HAP-1 (cell line): ENCODE results near the gene OSTM1.

Source experiments
- DNase-seq, 2 experiments: peaks; one replicate each; pipeline ENCODE4 v3.0.0-alpha.2; 2016 to 2020; ENCODE audit warnings: low spot score in 2 of 2
- H3K27me3 ChIP-seq: fragments of 250-450 bp; sonication (Bioruptor Pico); 2 replicates; pipeline ENCODE4 v1.5.1; 2020; ENCODE audit warnings: low read depth, mild to moderate bottlenecking, moderate library complexity
- H3K36me3 ChIP-seq: fragments of 250-450 bp; sonication (Bioruptor Pico); replicated peaks from 2 replicates; pipeline ENCODE4 v1.5.1; 2020; ENCODE audit warnings: mild to moderate bottlenecking
- H3K4me1 ChIP-seq: fragments of 250-450 bp; sonication (Bioruptor Pico); 2 replicates; pipeline ENCODE4 v1.5.1; 2020; ENCODE audit warnings: mild to moderate bottlenecking
- H3K4me3 ChIP-seq: fragments of 250-450 bp; sonication (Bioruptor Pico); 2 replicates; pipeline ENCODE4 v1.5.1; 2020; ENCODE audit warnings: mild to moderate bottlenecking, moderate library complexity
- H3K9me3 ChIP-seq: fragments of 250-450 bp; sonication (Bioruptor Pico); 2 replicates; pipeline ENCODE4 v1.5.1; 2020; ENCODE audit warnings: mild to moderate bottlenecking, moderate library complexity
- in situ Hi-C: fragments of 300-500 bp; cut with MboI; formaldehyde crosslinking; loops from 3 replicates; pipeline ENCODE4 v1.14.3; 2020; ENCODE audit warnings: low sequenced_read_pairs, inconsistent platforms, mixed read lengths

OSTM1 gene

GRCh38 chr6:108082539-108082938, 8.0 kb upstream of the OSTM1 start:
- Histone ChIP-seq H3K9me3 (no peaks in the 10 kb centered on the region), H3K27me3 (no peaks in the 10 kb centered on the region), H3K4me3 (no peak overlapping the region), H3K4me1 (no peaks in the 10 kb centered on the region), H3K36me3 (no peaks in the 10 kb centered on the region)
- no peak for DNase-seq
- in situ Hi-C loops: no loop called here

- no peak overlapping the region for H3K4me3 ChIP-seq
- H3K9me3 ChIP-seq: no peaks in the 10 kb centered on the region
- peak; percentile 19 to 47 for DNase-seq
- no peaks in the 10 kb centered on the region for H3K36me3 ChIP-seq
- no peaks in the 10 kb centered on the region for H3K27me3 ChIP-seq
- in situ Hi-C loops: no loop called here
- H3K4me1 ChIP-seq: peaks cover 1% of the 10 kb centered on the region
Observed at GRCh38 chr6:108080010-108080780, 5.7 kb upstream of the OSTM1 start.

GRCh38 chr6:108078191-108078590, 3.6 kb upstream of the OSTM1 start:
- DNase-seq: no peak
- Histone ChIP-seq H3K9me3 (no peaks in the 10 kb centered on the region), H3K27me3 (no peaks in the 10 kb centered on the region), H3K36me3 (no peaks in the 10 kb centered on the region), H3K4me3 (no peak overlapping the region), H3K4me1 (peaks cover 10% of the 10 kb centered on the region)
- in situ Hi-C loops: no loop called here

GRCh38 chr6:108074057-108074358, 533 bp downstream of the OSTM1 start:
- no peaks in the 10 kb centered on the region for H3K27me3 ChIP-seq
- H3K4me1 ChIP-seq: peaks cover 10% of the 10 kb centered on the region
- DNase-seq: peak in 1 of 2 experiments; percentile 48
- H3K9me3 ChIP-seq: no peaks in the 10 kb centered on the region
- in situ Hi-C loops: no loop called here
- H3K36me3 ChIP-seq: no peaks in the 10 kb centered on the region
- peak overlapping the region; percentile 83 for H3K4me3 ChIP-seq

GRCh38 chr6:108071736-108072276, 2.7 kb downstream of the OSTM1 start:
- Histone ChIP-seq H3K27me3 (no peaks in the 10 kb centered on the region), H3K4me3 (no peak overlapping the region), H3K4me1 (peaks cover 10% of the 10 kb centered on the region), H3K36me3 (no peaks in the 10 kb centered on the region), H3K9me3 (no peaks in the 10 kb centered on the region)
- no peak for DNase-seq
- in situ Hi-C loops: no loop called here

- Histone ChIP-seq H3K36me3 (no peaks in the 10 kb centered on the region; the same call in 1 of the 2 replicates), H3K27me3 (no peaks in the 10 kb centered on the region), H3K9me3 (no peaks in the 10 kb centered on the region), H3K4me3 (no peak overlapping the region), H3K4me1 (peaks cover 8% of the 10 kb centered on the region)
- in situ Hi-C loops: no loop called here
- no peak for DNase-seq
Observed at GRCh38 chr6:108068618-108069017, 5.9 kb downstream of the OSTM1 start.

GRCh38 chr6:108068182-108068581, 6.4 kb downstream of the OSTM1 start:
- H3K4me3 ChIP-seq: no peak overlapping the region
- in situ Hi-C loops: no loop called here
- H3K9me3 ChIP-seq: no peaks in the 10 kb centered on the region
- DNase-seq: no peak
- H3K27me3 ChIP-seq: no peaks in the 10 kb centered on the region
- H3K36me3 ChIP-seq: no peaks in the 10 kb centered on the region; the same call in 1 of the 2 replicates
- H3K4me1 ChIP-seq: peaks cover 6% of the 10 kb centered on the region

- DNase-seq: no peak
- Histone ChIP-seq H3K27me3 (no peaks in the 10 kb centered on the region), H3K36me3 (no peaks in the 10 kb centered on the region), H3K4me3 (no peak overlapping the region), H3K4me1 (no peaks in the 10 kb centered on the region), H3K9me3 (no peaks in the 10 kb centered on the region)
- in situ Hi-C loops: no loop called here
Observed at GRCh38 chr6:108052706-108053105, 21.8 kb downstream of the OSTM1 start.

DNA sequence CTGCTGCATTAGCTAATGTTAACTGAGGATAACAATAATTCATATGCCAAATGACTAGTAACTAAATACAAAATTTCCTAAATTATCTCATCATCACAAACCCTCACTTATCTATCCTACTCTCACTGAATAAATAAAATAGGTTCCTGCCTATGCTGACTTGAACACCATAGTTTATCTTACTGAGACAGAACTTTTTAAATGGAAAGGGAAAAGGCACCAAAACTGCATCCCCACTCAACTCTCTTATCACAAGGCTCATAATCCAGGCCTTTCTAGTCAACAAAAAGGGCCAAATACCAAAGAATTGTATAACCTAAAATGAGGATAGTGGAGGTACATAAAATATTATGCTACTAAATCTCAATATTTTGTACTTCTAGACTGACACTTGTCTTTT, 23.1 kb downstream of the OSTM1 start:
- 0 out of 2 replicates have a peak, but pooled peaks cover 6% of the 10 kb centered on the region for H3K36me3 ChIP-seq
- no peak for DNase-seq
- no peak overlapping the region for H3K4me3 ChIP-seq
- H3K9me3 ChIP-seq: no peaks in the 10 kb centered on the region
- in situ Hi-C loops: no loop called here
- no peaks in the 10 kb centered on the region for H3K4me1 ChIP-seq
- no peaks in the 10 kb centered on the region for H3K27me3 ChIP-seq

DNA sequence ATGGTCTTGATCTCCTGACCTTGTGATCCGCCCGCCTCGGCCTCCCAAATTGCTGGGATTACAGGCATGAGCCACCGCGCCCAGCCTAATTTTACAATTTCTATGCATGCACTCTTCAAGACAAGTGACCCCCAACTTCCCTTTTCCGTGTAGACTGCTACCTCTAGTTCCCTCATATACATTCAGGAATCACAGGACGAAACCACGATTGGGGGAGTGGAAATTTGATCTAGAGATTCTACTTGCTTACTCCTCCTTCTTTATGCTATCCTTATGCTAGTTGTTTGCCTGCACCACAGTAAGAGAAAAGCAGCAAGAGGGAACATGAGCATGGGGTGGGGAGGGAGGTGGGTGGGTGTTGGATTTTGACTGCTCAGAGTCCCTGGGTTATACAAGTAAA, 34.9 kb downstream of the OSTM1 start:
- no peak for DNase-seq
- in situ Hi-C loops: loop anchor here (10.0 kb wide), 1 partner anchor 45 kb away; no protein-coding TSS in a partner anchor
- H3K27me3 ChIP-seq: no peaks in the 10 kb centered on the region
- no peaks in the 10 kb centered on the region for H3K9me3 ChIP-seq
- H3K4me1 ChIP-seq: no peaks in the 10 kb centered on the region
- no peak overlapping the region for H3K4me3 ChIP-seq
- peaks cover 3% of the 10 kb centered on the region; the same call in 1 of the 2 replicates for H3K36me3 ChIP-seq

- DNase-seq: no peak
- Histone ChIP-seq H3K4me3 (no peak overlapping the region), H3K9me3 (no peaks in the 10 kb centered on the region), H3K27me3 (no peaks in the 10 kb centered on the region), H3K36me3 (peaks cover 3% of the 10 kb centered on the region; the same call in 1 of the 2 replicates), H3K4me1 (no peaks in the 10 kb centered on the region)
- in situ Hi-C loops: no loop called here
Observed at GRCh38 chr6:108036884-108037283, 37.7 kb downstream of the OSTM1 start.

DNA sequence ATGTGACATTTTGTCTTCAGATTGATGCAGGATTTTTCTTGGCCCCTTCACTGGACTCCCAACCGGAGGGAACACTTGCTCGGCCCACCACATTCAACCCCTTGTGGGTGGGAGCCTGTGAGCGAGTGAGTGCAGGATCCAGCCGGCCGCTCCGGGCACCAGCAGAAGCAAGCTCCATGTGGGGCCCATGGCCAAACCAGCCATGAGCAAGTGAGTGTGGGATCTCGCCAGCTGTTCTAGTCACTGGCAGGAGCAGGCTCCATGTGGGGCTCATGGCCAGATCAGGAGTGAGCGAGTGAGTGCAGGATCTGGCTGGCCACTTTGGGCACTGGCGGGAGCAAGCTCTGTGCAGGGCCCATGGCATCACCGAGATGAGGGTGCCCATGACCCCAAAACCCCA, 42.6 kb downstream of the OSTM1 start:
- DNase-seq: no peak
- Histone ChIP-seq H3K9me3 (no peaks in the 10 kb centered on the region), H3K4me3 (no peak overlapping the region), H3K36me3 (no peaks in the 10 kb centered on the region; the same call in 1 of the 2 replicates), H3K27me3 (no peaks in the 10 kb centered on the region), H3K4me1 (peaks cover 18% of the 10 kb centered on the region)
- in situ Hi-C loops: no loop called here

- Histone ChIP-seq H3K4me1 (peaks cover 18% of the 10 kb centered on the region), H3K4me3 (no peak overlapping the region), H3K27me3 (no peaks in the 10 kb centered on the region), H3K9me3 (no peaks in the 10 kb centered on the region), H3K36me3 (no peaks in the 10 kb centered on the region; the same call in 1 of the 2 replicates)
- peak in 1 of 2 experiments; percentile 72 for DNase-seq
- in situ Hi-C loops: no loop called here
Observed at GRCh38 chr6:108030211-108030610, 44.3 kb downstream of the OSTM1 start.

DNA sequence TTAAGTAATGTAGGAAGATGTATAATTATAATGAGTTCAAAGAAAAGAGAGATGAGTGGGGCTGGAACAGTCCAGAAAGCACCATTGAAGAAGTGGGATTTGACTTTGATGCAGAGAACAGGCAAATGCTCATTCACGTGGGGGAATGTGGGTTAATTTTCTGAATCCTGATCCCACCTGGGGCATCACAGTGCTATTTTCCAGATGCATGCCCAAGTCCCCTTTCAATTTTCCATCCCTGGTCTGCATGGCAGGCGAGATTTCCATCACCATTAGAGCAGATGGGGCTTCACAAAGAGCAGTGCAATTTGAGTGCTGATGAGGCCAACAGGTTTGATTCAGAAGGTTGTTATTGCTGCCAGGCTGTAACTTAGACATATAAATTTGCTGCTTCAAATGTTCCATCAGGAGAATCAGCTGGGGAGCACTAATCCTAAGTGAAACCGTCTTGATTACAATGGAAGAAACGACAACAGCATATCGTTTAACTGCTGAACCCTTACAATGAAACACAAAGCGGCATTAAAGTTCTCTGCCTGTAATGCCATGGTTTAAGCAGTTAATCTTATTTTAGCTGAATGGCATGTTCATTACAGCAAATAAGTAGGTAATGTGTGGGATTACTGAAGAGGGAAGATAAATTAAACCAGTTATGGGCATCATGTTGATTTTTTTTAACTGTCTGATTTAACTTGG, 45.2 kb downstream of the OSTM1 start:
- Histone ChIP-seq H3K4me1 (peaks cover 18% of the 10 kb centered on the region), H3K9me3 (no peaks in the 10 kb centered on the region), H3K4me3 (no peak overlapping the region), H3K27me3 (no peaks in the 10 kb centered on the region), H3K36me3 (no peaks in the 10 kb centered on the region)
- in situ Hi-C loops: no loop called here
- peak; percentile 45 to 92 for DNase-seq
